GM23338 (cell line): Measurements from ENCODE around the gene FIGN.

Experiments
- CREB1 ChIP-seq: fragments of 250-450 bp; sonication (Bioruptor Pico); IDR thresholded peaks from 2 replicates; pipeline ENCODE4 v1.5.0; 2020; ENCODE audit warnings: low read depth, mild to moderate bottlenecking, moderate library complexity
- CTCF ChIP-seq, 2 experiments: fragments of 200-600 bp in 1 of 2; sonication (generic) in 1 of 2; conservative IDR thresholded peaks; 2 replicates each; pipeline versions ENCODE4 v1.5.1 to v1.6.1; 2016 to 2017; ENCODE audit warnings: antibody characterized with exemption in 2 of 2, low read depth in 2 of 2, mild to moderate bottlenecking in 2 of 2, moderate library complexity in 1 of 2
- ETS1 ChIP-seq: IDR thresholded peaks from 2 replicates; pipeline ENCODE4 v1.6.1; 2016; ENCODE audit warnings: antibody characterized with exemption
- EZH2 ChIP-seq: fragments of 200-600 bp; sonication (generic); IDR thresholded peaks from one replicate; pipeline ENCODE4 v1.8.0; 2017; ENCODE audit warnings: antibody characterized with exemption, mild to moderate bottlenecking, low read depth; ENCODE audit not compliant: unreplicated experiment
- EZH2phosphoT487 ChIP-seq: fragments of 200-600 bp; sonication (generic); IDR thresholded peaks from one replicate; pipeline ENCODE4 v1.8.1; 2018; ENCODE audit warnings: antibody characterized with exemption; ENCODE audit not compliant: unreplicated experiment
- POLR2AphosphoS5 ChIP-seq: IDR thresholded peaks from 2 replicates; pipeline ENCODE4 v1.6.1; 2016; ENCODE audit warnings: antibody characterized with exemption, low read depth
- TF ChIP-seq, protein P1 (sequence below): IDR thresholded peaks from one replicate; pipeline ENCODE4 v1.6.1; 2018; ENCODE audit warnings: antibody characterized with exemption; ENCODE audit not compliant: unreplicated experiment

GRCh38 chr2:163606878-163607277, 128.9 kb downstream of the FIGN start:
- TF ChIP-seq POLR2AphosphoS5 (no peak), CREB1 (CRISPR knock-in tag) (no peak), CTCF (conservative IDR thresholded peaks at IDR 0.05; ENCODE audit: low read depth in 2 of 2) (no peak), EZH2 (no peak), EZH2phosphoT487 (no peak), ETS1 (no peak)
- TF ChIP-seq, protein P1, sequence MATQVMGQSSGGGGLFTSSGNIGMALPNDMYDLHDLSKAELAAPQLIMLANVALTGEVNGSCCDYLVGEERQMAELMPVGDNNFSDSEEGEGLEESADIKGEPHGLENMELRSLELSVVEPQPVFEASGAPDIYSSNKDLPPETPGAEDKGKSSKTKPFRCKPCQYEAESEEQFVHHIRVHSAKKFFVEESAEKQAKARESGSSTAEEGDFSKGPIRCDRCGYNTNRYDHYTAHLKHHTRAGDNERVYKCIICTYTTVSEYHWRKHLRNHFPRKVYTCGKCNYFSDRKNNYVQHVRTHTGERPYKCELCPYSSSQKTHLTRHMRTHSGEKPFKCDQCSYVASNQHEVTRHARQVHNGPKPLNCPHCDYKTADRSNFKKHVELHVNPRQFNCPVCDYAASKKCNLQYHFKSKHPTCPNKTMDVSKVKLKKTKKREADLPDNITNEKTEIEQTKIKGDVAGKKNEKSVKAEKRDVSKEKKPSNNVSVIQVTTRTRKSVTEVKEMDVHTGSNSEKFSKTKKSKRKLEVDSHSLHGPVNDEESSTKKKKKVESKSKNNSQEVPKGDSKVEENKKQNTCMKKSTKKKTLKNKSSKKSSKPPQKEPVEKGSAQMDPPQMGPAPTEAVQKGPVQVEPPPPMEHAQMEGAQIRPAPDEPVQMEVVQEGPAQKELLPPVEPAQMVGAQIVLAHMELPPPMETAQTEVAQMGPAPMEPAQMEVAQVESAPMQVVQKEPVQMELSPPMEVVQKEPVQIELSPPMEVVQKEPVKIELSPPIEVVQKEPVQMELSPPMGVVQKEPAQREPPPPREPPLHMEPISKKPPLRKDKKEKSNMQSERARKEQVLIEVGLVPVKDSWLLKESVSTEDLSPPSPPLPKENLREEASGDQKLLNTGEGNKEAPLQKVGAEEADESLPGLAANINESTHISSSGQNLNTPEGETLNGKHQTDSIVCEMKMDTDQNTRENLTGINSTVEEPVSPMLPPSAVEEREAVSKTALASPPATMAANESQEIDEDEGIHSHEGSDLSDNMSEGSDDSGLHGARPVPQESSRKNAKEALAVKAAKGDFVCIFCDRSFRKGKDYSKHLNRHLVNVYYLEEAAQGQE: no peak
